DOHH2 (cell line): ENCODE data around the gene MRPL43.

ENCODE experiments used
- H3F3A ChIP-seq: fragments of 200-600 bp; sonication (generic), shearing (Covaris generic); 2 replicates; pipeline ENCODE4 v1.6.0; 2016; ENCODE audit warnings: antibody characterized with exemption, mild to moderate bottlenecking; ENCODE audit not compliant: control insufficient read depth, insufficient read depth
- H3K27ac ChIP-seq: fragments of 200-600 bp; sonication (generic); 2 replicates; pipeline ENCODE4 v1.5.1; 2014; ENCODE audit warnings: low read depth, mild to moderate bottlenecking, low read length, moderate library complexity
- H3K27me3 ChIP-seq: fragments of 200-600 bp; sonication (generic); 2 replicates; pipeline ENCODE4 v1.6.1; 2014; ENCODE audit warnings: mild to moderate bottlenecking, low read length, mixed read lengths; ENCODE audit not compliant: control insufficient read depth
- H3K36me3 ChIP-seq: fragments of 200-600 bp; sonication (generic); 2 replicates; pipeline ENCODE4 v1.6.1; 2014; ENCODE audit warnings: mild to moderate bottlenecking, low read length, moderate library complexity, mixed read lengths; ENCODE audit not compliant: control insufficient read depth
- H3K4me1 ChIP-seq: fragments of 200-600 bp; sonication (generic); 2 replicates; pipeline ENCODE4 v1.6.1; 2014; ENCODE audit warnings: mild to moderate bottlenecking, low read length, mixed read lengths; ENCODE audit not compliant: control insufficient read depth
- H3K4me2 ChIP-seq: fragments of 200-600 bp; sonication (generic); 2 replicates; pipeline ENCODE4 v1.6.0; 2014; ENCODE audit warnings: mild to moderate bottlenecking, low read length, moderate library complexity
- H3K4me3 ChIP-seq: fragments of 200-600 bp; sonication (generic); 2 replicates; pipeline ENCODE4 v1.5.1; 2014; ENCODE audit warnings: mild to moderate bottlenecking, low read length, mixed read lengths
- H3K79me2 ChIP-seq: fragments of 200-600 bp; sonication (generic); 2 replicates; pipeline ENCODE4 v1.6.1; 2014; ENCODE audit warnings: mild to moderate bottlenecking, low read length, mixed read lengths; ENCODE audit not compliant: control insufficient read depth
- H3K9me2 ChIP-seq: fragments of 200-600 bp; sonication (generic); replicated peaks from 2 replicates; pipeline ENCODE4 v1.6.1; 2014; ENCODE audit warnings: mild to moderate bottlenecking, low read length, mixed read lengths; ENCODE audit not compliant: control insufficient read depth
- H3K9me3 ChIP-seq: fragments of 200-600 bp; sonication (generic); 2 replicates; pipeline ENCODE4 v1.6.1; 2014; ENCODE audit warnings: antibody characterized with exemption, low read length, mixed read lengths; ENCODE audit not compliant: control insufficient read depth, insufficient read depth
- H4K20me1 ChIP-seq: fragments of 200-600 bp; sonication (generic); 2 replicates; pipeline ENCODE4 v1.6.0; 2014; ENCODE audit warnings: low read depth, mild to moderate bottlenecking, antibody characterized with exemption, low read length, moderate library complexity; ENCODE audit not compliant: control insufficient read depth, insufficient read depth
- EZH2phosphoT487 ChIP-seq: fragments of 200-600 bp; sonication (generic); IDR thresholded peaks from 2 replicates; pipeline ENCODE4 v1.6.1; 2017; ENCODE audit warnings: borderline replicate concordance, mild to moderate bottlenecking, antibody characterized with exemption, low read length, moderate library complexity, mixed read lengths
- TF ChIP-seq, protein P1 (sequence below): fragments of 200-600 bp; sonication (generic); IDR thresholded peaks from one replicate; pipeline ENCODE4 v1.5.1; 2014; ENCODE audit warnings: antibody characterized with exemption, mild to moderate bottlenecking, low read depth, low read length; ENCODE audit not compliant: poor library complexity, severe bottlenecking

The MRPL43 gene

DNA sequence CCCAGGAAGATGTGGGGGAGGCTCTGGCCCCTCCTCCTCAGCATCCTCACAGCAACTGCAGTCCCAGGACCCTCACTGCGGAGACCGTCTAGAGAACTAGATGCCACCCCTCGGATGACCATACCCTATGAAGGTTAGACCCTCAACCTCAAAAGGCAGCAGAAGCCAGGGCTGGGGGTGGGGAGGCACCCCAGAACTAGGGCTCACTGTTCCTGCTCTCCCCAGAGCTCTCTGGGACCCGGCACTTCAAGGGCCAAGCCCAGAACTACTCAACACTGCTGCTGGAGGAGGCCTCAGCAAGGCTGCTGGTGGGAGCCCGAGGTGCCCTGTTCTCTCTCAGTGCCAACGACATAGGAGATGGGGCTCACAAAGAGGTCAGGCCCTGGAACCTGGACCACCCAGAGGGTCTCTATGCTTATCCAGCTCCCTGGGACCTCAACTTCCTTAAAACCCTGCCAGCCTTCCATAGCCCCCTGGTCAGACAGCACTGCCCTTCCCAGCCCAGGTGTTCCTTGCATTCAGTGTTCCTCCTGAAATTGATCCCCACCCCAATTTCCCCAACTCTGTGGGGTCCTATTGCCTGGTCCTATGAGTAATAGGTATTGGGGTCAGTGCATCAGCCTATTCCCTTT lies 14.3 kb downstream of the MRPL43 start:
- Histone ChIP-seq H3K79me2 (no peaks in the 10 kb centered on the region), H3K27ac (no peak overlapping the region), H3F3A (no peaks in the 10 kb centered on the region), H3K27me3 (peaks cover 12% of the 10 kb centered on the region), H3K4me2 (no peak overlapping the region), H4K20me1 (no peaks in the 10 kb centered on the region), H3K4me1 (peaks cover 11% of the 10 kb centered on the region), H3K36me3 (no peaks in the 10 kb centered on the region), H3K9me3 (no peaks in the 10 kb centered on the region), H3K9me2 (no peaks in the 10 kb centered on the region), H3K4me3 (no peak overlapping the region)
- TF ChIP-seq EZH2phosphoT487, result no peak
- TF ChIP-seq, protein P1, sequence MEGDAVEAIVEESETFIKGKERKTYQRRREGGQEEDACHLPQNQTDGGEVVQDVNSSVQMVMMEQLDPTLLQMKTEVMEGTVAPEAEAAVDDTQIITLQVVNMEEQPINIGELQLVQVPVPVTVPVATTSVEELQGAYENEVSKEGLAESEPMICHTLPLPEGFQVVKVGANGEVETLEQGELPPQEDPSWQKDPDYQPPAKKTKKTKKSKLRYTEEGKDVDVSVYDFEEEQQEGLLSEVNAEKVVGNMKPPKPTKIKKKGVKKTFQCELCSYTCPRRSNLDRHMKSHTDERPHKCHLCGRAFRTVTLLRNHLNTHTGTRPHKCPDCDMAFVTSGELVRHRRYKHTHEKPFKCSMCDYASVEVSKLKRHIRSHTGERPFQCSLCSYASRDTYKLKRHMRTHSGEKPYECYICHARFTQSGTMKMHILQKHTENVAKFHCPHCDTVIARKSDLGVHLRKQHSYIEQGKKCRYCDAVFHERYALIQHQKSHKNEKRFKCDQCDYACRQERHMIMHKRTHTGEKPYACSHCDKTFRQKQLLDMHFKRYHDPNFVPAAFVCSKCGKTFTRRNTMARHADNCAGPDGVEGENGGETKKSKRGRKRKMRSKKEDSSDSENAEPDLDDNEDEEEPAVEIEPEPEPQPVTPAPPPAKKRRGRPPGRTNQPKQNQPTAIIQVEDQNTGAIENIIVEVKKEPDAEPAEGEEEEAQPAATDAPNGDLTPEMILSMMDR, result no peak

DNA sequence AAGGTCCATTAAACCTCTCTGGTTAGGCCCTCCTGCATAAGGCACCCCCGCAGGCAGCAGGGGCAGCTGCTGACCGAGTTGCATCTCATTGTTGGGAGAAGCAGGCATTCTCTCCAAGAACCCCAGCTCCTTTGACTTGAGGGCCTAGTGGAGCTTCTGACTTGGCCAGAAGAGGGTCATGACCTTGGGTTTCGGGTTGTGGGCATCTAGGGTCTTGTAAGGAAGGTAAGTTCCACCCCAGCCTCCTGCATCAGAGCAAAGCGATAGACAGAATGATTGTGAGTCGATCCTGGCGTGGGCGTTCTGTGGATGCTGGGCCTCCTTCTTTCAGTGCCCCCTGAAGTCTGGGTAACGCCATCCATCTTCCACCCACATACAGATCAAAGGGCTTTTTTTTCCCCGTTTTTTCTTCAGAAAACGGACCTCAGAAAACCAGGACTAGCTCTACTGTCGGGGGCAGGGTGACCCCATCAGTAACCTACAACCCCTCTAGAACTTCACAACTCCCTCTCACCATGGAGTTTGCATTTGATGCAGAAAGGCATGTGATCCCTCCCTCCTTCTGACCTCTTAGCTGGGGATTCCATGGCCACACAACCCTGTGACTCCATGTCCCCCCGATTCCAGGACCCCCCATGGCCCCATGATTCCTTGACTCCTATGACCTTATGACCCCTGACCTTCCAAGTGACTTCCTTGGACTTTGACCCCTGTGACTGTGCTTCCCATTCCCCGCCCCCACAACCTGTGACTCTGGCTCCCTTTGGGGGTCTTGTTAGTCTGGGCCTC lies 15.0 kb downstream of the MRPL43 start:
- no peak overlapping the region for H3K4me3 ChIP-seq
- no peak overlapping the region for H3K27ac ChIP-seq
- H3K9me2 ChIP-seq, result no peaks in the 10 kb centered on the region
- no peaks in the 10 kb centered on the region for H3K79me2 ChIP-seq
- H3K9me3 ChIP-seq, result no peaks in the 10 kb centered on the region
- peaks cover 2% of the 10 kb centered on the region; the same call in 1 of the 2 replicates for H3F3A ChIP-seq
- no peak overlapping the region for H3K4me2 ChIP-seq
- peaks cover 12% of the 10 kb centered on the region for H3K27me3 ChIP-seq
- no peaks in the 10 kb centered on the region for H4K20me1 ChIP-seq
- no peaks in the 10 kb centered on the region for H3K36me3 ChIP-seq
- TF ChIP-seq, protein P1, result no peak
- TF ChIP-seq EZH2phosphoT487, result no peak
- peaks cover 11% of the 10 kb centered on the region for H3K4me1 ChIP-seq

DNA sequence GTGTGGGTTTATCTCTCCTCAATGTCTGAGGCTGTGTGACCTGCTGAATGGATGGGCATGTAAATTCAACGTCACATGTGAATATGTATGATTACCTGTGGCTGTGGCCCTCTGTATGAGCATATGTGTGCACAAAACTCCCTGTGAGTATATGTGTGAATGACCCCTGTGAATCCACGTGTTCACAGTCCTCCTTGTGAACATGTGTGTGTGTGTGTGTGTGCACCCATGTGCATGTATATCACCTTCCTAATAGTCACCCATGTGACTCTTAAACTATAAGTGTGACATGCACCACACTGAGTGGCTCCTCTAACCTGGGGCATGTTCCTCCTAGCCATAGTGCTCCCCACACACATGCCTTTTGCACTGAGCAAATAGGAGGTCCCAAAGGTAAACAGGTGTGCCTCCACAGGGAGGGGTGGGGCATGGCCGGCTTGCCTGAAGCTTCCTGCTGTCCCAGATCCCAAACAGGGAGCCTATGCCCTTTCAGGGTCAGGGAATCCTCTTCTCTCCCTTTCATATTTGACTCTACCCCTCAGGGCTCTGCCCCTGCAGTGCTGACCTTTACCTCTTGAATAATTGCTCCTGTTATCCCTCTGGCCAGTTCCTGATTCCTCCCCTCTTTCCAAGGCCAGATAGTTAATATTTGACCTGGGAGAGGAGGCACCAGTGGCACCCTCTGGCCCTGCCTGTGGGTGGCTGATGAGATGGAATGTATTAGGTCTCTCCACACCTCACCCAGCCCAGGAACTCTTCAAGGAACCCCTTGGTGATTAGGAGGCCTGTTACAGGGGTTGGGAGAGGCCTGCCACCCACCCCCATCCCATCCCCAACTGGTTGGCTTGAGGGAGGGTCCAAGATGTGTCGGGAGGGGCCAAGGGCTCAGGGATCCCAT lies 16.1 kb downstream of the MRPL43 start:
- Histone ChIP-seq H3K79me2 (no peaks in the 10 kb centered on the region), H4K20me1 (no peaks in the 10 kb centered on the region), H3K4me1 (peaks cover 11% of the 10 kb centered on the region), H3K9me3 (no peaks in the 10 kb centered on the region), H3K4me3 (no peak overlapping the region), H3F3A (peaks cover 5% of the 10 kb centered on the region; the same call in 1 of the 2 replicates), H3K4me2 (no peak overlapping the region), H3K9me2 (no peaks in the 10 kb centered on the region), H3K36me3 (no peaks in the 10 kb centered on the region), H3K27ac (no peak overlapping the region), H3K27me3 (peaks cover 12% of the 10 kb centered on the region)
- TF ChIP-seq, protein P1, result no peak
- TF ChIP-seq EZH2phosphoT487, result no peak
